ENCODE data around the gene VPS37B.

The VPS37B gene

DNA sequence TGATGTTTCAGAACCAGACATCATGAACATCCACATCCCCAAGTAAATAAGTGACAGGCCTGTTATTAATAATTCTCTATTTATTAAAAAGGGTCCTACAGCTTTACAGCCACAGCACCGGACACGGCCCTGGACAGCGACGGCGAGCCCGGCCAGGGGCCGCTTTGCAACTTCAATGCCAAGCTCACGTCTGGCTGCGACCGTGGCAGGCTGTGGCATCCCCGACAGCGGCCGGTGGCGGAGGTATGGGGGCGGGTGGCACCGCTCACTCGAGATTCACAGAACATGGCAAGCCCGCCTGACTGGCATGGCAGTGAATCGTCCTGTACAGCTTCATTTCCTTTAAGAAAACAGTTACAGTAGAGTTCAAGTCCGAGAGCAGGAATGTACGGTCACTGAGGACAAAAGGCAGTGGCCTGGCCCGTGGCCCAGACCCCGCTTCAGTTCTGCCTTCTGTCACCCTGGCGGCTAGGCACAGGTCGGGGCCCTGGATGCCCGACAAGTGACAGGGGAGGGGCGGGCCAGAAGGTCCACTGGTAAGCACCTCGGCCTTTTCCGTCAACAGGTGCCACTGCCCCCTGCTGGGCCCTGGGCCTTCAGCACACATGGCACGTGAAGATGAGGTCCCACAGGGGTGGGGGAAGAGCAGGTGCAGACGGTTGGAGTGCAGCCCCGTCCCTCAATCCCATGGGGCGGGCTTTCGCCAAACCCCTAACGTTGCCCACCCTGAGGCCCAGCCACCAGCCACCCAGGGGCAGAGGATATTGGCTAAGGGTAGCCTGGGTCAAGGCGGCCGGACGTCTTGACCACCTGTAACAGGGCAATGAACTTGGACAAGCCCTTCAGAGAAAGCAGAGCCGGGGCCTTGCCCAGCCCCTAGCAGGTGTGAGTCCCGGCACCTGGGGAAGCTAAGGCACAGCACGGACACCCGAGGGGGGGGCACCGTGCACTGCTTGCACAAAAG is 30.4 kb downstream of the VPS37B start:
- no peak for DNase-seq

DNA sequence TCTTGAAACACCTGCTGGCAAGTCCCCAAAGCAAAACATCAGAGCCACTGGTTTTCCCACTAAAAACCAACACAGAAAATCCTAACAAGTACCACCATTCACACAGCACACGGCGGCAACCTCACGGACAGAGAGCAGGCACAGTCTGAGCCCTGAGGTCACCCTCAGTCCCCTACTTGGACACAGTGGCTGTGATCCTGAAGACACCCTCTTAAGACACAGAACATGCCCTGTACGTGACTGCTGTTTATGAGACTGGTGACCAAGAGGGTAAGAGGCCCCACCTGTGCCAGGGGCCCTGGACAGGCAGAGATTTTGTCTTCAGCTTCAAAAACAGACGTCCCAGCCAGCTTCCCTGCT is 31.1 kb downstream of the VPS37B start:
- DNase-seq: no peak

DNA sequence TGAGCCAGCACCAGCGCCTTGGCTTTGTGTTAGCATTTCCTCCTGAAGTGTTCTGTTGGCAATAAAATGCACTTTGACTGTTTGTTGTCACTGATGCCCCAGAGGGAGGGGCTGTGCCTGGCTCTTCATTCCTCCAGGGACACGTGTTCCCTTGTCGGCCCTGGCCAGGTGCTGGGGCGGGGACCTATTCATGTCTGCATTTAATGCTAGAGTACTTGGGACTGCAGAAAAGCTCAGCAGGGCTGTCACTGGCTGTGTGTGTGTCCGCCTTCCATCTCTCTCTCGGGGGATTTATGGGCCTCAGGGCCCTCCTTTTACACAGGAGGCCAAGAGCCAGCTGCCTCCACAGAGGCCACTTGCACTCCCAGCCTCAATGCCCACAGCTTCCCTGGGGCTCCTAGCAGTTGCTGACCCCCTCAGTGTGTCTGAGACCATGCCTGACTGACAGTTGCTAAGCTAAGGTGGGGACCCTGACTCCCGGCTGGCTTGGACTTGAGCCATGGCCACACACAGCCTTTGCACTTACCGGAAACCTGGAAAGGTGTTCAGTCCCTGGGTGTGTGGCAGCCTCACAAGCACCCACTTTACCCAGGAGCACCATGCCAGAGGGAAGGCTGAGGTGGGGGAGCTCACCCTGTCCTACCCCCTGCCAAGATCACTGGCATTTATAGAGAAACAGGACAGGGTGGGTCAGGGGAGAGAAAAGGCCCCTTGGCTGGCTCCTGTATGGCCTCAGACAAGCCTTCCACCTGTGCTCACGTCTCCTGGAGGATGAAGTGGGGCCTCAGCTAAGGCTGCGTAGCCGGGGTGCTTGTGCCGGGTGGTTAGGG is 32.8 kb downstream of the VPS37B start:
- DNase-seq: no peak

DNA sequence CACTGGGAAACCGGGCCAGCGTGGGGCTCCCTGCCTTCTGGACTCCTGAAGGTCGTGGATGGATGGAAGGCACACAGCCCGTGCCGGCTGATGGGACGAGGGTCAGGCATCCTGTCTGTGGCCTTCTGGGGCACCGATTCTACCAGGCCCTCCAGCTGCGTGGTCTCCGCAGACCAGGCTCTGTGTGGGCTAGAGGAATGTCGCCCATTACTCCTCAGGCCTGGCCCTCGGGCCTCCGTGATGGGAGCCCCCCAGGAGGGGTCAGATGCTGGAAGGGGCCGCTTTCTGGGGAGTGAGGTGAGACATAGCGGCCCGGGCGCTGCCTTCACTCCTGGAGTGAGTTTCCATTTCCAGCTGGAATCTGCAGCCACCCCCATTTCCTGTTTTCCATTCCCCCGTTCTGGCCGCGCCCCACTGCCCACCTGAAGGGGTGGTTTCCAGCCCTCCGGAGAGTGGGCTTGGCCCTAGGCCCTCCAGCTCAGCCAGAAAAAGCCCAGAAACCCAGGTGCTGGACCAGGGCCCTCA is 33.8 kb downstream of the VPS37B start:
- DNase-seq: no peak

DNA sequence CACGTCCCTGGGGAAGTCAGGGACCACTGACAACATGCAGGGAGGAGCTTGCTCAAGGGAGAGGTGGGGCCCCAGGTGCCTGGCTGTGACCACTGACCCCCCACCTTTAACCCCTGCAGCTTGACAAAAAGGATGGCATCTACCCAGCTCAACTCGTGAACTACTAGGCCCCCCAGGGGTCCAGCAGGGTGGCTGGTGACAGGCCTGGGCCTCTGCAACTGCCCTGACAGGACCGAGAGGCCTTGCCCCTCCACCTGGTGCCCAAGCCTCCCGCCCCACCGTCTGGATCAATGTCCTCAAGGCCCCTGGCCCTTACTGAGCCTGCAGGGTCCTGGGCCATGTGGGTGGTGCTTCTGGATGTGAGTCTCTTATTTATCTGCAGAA is 34.3 kb downstream of the VPS37B start:
- no peak for DNase-seq

DNA sequence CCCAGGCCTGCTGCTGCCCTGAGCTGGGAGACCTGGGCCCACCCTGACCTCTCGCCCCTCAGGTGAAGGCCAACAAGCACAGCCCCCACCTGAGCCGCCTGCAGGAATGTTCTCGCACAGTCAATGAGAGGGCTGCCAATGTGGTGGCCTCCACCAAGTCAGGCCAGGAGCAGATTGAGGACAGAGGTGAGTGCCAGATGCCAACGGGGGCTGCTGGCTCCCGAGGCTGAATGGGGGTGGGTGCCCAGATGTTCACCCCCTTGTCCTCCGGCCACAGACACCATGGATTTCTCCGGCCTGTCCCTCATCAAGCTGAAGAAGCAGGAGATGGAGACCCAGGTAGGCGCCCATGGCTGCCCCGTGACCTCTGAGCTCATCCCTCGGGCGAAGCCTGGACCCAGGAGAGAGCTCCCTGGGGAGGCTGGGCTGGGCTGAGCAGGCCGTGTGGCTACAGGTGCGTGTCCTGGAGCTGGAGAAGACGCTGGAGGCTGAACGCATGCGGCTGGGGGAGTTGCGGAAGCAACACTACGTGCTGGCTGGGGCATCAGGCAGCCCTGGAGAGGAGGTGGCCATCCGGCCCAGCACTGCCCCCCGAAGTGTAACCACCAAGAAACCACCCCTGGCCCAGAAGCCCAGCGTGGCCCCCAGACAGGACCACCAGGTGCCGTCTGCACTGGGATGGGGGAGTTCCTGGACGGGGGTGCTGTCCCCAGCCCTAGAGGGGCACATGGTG is 34.9 kb downstream of the VPS37B start:
- DNase-seq: no peak

DNA sequence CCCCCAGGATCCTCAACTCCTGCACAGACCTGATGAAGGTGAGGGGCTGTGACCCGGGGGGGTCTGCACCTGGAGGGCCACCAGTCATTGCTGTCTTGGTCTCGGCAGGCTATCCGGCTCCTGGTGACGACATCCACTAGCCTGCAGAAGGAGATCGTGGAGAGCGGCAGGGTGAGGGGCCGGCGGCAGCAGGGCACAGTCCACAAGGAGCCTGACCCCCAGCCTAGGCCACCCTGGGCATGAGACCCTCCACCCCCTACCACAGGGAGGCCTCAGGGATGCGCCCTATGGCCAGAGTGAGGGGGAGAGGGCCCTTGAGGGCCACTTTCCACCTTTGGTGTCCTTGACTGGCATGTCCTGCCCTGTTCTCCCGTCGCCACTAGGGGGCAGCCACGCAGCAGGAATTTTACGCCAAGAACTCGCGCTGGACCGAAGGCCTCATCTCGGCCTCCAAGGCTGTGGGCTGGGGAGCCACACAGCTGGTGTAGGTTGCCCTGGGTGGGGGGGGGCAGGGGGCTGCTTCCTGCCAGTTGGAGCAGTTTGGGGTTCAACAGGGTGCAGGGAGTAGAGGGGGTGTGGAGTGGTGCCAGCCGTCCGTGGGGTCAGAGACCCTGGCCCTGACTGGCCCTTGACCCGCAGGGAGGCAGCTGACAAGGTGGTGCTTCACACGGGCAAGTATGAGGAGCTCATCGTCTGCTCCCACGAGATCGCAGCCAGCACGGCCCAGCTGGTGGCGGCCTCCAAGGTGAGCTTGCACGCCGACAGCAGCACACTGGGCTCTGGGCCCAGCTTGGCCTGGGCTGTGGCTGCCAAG is 35.7 kb downstream of the VPS37B start:
- peak; percentile 58 to 78 (median 71) for DNase-seq

DNA sequence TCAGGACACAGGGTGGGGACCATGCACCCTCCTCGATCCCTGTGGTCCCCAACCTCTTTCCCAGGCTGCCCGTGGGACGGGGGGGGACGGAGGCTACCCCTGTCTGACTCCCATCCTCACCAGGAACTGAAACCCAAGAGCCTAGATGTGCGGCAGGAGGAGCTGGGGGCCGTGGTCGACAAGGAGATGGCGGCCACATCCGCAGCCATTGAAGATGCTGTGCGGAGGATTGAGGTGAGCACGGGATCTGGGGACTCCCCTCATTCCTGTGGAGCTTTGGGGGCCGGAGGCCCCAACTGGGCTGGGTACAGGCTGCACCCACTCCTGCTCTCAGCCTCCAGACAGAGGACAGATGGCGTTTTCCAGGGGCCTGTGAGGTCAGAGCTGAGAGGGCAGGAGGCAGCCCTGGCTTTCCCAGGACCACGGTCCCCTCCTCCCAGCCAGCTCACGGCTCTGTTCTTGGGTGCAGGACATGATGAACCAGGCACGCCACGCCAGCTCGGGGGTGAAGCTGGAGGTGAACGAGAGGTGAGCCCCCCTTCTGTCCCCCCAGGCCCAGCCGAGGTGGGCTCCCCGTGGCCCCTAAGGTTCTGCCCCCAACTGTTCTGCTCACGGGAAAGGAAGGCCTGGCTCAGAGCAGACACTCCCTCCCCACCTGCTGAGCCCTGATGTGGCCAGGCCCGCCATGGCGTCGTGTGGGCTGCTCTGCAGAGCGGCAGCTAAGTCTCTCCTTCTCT is 36.5 kb downstream of the VPS37B start:
- DNase-seq: no peak

DNA sequence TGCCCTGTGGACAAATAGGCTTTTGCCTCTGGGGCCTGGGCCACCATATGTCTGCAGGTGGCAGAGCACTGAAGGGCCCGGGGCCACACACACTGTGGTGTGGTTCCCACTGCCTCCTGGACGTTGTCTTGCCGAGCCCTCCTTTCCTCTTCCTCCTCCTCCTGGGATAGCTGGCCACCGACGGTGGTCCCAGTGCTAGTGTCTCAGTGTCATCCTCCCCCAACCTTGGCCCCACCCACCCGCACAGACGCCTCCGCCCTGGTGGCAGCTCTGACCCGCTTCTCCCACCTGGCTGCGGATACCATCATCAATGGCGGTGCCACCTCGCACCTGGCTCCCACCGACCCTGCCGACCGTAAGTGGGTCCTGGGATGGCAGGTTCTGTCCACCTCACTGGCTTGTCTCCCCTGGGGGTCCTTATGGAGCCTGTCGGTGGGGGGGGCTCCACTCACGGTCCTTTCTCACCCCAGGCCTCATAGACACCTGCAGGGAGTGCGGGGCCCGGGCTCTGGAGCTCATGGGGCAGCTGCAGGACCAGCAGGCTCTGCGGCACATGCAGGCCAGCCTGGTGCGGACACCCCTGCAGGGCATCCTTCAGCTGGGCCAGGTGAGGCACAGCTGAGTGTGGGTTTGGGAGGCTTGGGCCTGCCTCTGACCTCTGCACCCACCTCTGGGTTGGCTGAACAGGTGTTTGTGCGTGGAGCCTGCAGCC is 37.2 kb downstream of the VPS37B start:
- no peak for DNase-seq

DNA sequence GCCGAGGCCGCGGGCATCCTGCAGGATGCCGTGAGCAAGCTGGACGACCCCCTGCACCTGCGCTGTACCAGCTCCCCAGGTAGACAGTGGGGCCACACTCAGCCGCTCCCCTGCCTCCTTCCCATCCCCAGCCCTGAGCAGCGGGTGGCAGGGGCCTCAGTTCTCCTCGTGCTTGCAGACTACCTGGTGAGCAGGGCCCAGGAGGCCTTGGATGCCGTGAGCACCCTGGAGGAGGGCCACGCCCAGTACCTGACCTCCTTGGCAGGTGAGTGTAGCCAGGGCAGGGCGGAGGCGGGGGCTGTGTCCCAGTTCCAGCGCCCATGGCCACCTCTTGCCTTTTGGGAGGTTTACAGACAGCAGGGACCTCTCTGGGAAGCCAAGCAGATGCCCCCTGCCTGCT is 37.8 kb downstream of the VPS37B start:
- DNase-seq: no peak

DNA sequence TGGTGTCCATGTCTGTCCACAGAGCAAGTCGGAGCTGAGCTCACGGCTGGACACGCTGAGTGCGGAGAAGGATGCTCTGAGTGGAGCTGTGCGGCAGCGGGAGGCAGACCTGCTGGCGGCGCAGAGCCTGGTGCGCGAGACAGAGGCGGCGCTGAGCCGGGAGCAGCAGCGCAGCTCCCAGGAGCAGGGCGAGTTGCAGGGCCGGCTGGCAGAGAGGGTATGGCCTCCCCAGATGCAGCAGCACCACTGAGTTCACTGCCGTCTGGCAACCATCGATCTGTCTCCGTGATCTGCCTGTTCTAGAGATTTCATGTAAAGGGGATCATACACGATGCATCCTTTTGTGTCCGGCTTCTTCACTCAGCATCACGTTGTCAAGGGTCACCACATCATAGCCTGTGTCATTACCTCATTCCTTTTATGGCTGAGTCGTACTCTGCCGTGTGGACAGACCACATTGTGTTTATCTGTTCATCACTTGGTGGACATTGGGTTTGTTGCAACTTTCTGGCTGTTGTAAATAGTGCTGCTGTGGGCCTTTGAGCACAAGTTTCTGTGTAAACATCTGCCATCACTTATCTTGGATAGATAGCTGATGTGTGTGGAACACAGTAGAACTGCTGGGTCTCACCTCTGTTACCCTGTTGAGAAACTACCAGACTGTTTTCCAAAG is 38.8 kb downstream of the VPS37B start:
- DNase-seq: no peak

DNA sequence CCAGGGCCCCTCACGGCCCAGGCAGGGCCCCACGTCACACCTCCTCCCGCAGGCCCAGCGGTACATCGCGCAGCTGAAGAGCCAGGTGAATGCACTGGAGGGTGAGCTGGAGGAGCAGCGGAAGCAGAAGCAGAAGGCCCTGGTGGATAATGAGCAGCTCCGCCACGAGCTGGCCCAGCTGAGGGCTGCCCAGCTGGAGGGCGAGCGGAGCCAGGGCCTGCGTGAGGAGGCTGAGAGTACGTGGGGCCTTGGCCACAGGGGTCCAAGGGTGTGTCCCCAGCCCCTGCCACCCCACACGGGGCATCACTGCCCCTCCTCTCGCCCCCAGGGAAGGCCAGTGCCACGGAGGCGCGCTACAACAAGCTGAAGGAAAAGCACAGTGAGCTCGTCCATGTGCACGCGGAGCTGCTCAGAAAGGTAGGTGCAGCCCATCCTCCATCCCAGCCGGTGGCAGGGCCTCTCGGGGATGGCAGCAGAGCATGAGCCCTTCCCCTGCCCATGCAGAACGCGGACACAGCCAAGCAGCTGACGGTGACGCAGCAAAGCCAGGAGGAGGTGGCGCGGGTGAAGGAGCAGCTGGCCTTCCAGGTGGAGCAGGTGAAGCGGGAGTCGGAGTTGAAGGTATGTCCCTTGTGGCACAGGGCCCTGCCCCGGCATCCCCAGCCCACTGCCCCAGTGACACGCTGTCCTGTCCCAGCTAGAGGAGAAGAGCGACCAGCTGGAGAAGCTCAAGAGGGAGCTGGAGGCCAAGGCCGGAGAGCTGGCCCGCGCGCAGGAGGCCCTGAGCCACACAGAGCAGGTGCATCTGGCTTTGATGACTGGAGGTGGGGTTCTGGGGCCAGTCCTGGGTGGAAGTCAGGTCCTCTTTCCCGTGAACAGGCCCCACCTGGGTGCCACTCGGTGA is 39.7 kb downstream of the VPS37B start:
- no peak for DNase-seq

DNA sequence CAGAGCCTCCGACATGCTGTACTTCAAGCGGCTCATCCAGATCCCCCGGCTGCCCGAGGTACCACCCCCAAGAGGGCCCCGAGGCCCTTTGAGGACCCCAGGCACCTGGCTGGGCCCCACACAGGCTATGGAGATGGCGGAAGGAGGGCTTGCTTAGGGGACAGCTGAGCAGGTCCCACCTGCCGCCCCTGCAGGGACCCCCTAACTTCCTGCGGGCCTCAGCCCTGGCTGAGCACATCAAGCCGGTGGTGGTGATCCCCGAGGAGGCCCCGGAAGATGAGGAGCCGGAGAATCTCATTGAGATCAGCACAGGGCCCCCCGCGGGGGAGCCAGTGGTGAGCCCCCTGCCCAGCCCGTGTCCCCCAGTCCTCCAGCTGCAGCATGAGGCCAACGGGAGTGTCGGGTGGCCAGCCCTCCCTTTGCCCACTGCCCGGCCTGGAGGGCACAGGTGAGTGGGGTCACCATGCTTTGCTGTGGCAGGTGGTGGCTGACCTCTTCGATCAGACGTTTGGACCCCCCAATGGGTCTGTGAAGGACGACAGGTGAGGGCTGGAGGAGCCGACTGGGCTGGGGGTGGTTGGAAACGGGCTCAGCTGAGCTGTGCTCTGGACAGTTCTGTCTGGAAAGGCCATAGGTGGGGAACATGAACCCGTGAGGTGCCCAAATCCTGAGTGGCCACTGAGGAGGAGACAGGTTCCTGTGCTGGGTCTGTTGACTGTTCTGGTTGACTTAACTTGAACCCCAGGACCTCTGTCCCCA is 40.7 kb downstream of the VPS37B start:
- DNase-seq: no peak

DNA sequence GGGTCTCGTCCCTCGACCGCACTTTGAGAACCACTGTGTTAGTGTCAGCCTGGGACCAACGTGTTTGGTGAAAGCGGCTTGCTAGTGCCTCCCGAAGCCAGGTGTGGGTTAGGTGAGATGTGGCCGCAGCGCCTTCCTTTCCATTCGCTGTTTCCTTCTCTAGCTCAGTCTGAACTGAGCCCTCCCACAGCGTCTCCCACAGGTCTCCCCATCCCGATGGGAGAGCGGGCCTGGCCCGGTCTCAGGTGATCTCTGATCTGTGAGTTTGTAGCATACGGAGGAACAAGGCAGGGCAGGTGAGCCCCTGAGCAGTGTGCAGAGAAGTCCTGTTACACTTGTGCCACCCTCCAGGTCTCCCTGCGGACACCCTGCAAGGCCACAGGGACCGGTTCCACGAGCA is 41.4 kb downstream of the VPS37B start:
- DNase-seq: no peak

DNA sequence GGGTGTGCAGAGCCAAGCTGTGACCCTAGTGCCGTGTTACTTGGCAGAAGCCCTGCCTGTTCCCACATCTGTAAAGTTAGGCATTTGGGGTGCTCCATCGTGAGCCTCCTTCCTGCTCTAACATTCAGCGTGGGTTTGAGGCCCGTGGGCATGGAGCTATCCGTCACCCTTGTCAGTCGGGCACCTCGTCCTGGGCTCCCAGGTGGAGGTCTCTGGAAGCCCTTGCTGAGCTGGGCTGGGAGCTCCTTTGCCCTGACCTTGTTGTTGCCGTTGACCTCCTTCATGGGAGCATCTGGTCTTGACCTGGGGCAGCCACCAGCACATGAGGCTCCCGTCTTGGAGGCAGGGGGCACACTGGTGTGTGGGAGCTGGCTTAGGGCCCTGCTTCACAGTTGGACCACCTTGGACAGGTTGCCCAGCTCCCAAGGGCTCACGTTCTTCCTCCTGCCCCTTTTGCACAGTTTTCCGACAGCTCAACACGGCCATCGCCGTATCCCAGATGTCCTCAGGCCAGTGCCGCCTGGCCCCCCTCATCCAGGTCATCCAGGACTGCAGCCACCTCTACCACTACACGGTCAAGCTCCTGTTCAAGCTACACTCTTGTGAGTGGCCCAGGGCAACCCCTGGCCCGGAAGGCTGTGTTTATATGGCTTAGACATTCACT is 42.2 kb downstream of the VPS37B start:
- DNase-seq: no peak

DNA sequence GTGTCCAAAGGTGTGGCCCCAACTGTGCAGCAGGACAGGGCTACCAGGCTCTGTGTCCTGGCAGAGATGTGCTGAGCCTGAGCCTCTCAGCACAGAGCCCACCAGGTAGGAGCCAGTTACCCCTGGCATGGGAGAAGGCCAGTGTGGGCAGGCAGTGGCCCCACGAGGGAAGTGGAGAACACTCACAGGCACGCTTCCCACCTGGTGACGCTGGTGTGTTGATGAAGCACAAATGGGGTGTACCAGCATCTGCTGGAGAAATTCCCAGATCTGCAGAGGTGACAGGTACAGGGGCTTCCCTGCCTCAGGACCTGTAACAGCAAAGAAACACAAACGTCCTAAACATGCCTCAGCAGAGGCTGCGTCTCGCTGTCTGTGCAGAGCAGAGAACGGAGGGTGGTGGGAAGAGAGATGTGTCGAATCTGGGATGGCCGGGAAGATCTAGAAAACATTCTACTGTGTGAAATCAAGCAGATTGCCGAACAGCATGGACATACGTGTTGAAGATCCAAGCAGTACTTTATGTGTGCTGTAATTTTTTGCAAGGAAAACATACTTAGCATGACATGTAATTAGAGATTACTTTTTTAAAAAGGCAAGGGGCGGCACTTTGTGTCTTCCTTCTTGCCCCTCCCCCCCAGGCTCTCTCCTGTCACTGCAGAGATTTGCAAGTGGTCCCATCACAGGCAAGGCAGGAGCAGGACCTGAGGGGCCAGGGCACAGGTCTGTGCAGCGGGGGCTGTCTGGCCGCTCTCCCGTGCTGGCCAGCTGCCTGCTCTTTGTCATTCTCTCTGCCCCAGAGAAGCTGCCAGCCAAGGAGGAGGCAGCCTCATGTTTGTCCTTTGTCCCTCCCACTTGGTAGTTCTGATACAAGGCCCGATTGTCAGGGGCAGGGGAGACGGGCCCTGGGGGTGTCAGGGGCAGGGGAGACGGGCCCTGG is 43.3 kb downstream of the VPS37B start:
- no peak for DNase-seq
